HepG2 (cell line): Measurements from ENCODE around the gene PLPP3. TPM values are rescaled to one million over a fixed set of nuclear protein-coding genes. Genes with fewer than 3 reads are reported as not detected.

Experiments
- CBX1 ChIP-seq: IDR thresholded peaks from one replicate; pipeline ENCODE4 v1.6.1; 2016; ENCODE audit warnings: antibody characterized with exemption, low read depth
- CEBPZ ChIP-seq: IDR thresholded peaks from 2 replicates; pipeline ENCODE4 v1.6.1; 2012; ENCODE audit warnings: low read length, improper control_type of control experiment
- GLMP ChIP-seq: sonication (generic); formaldehyde crosslinking; IDR thresholded peaks from 2 replicates; pipeline ENCODE4 v1.9.0; 2021; ENCODE audit warnings: missing genetic modification reagents, mild to moderate bottlenecking, borderline replicate concordance
- GTF2F1 ChIP-seq: fragments of 150-350 bp; IDR thresholded peaks from 2 replicates; pipeline ENCODE4 v1.6.1; 2014; ENCODE audit warnings: low read length
- GTF3A ChIP-seq: sonication (generic); formaldehyde crosslinking; conservative IDR thresholded peaks from 2 replicates; pipeline ENCODE4 v1.4.0; 2020; ENCODE audit warnings: mild to moderate bottlenecking, missing genetic modification reagents
- MLLT10 ChIP-seq: sonication (generic); formaldehyde crosslinking; IDR thresholded peaks from 2 replicates; pipeline ENCODE4 v1.4.0; 2020; ENCODE audit warnings: missing genetic modification reagents
- NCOR1 ChIP-seq: fragments of 200-600 bp; sonication (generic); IDR thresholded peaks from 2 replicates; pipeline ENCODE4 v1.7.0; 2017; ENCODE audit warnings: antibody characterized with exemption, low read length, borderline replicate concordance
- NR3C1 ChIP-seq: sonication (generic); formaldehyde crosslinking; IDR thresholded peaks from 2 replicates; pipeline ENCODE4 v1.4.0; 2020; ENCODE audit warnings: missing genetic modification reagents
- PHF20 ChIP-seq: sonication (generic); formaldehyde crosslinking; IDR thresholded peaks from 2 replicates; pipeline ENCODE4 v1.5.0; 2020; ENCODE audit warnings: mild to moderate bottlenecking, missing genetic modification reagents
- SMAD9 ChIP-seq: sonication (generic); formaldehyde crosslinking; IDR thresholded peaks from 2 replicates; pipeline ENCODE4 v1.5.1; 2020; ENCODE audit warnings: mild to moderate bottlenecking, missing genetic modification reagents
- STAT5B ChIP-seq: sonication (generic); formaldehyde crosslinking; IDR thresholded peaks from 2 replicates; pipeline ENCODE4 v1.4.0; 2020; ENCODE audit warnings: missing genetic modification reagents
- ZFP36L1 ChIP-seq: sonication (generic); formaldehyde crosslinking; IDR thresholded peaks from 2 replicates; pipeline ENCODE4 v1.8.0; 2022; ENCODE audit warnings: mild to moderate bottlenecking, missing genetic modification reagents, moderate library complexity
- ZNF430 ChIP-seq: sonication (generic); formaldehyde crosslinking; IDR thresholded peaks from 2 replicates; pipeline ENCODE4 v1.9.0; 2021; ENCODE audit warnings: mild to moderate bottlenecking, missing genetic modification reagents
- ZNF496 ChIP-seq: sonication (generic); formaldehyde crosslinking; IDR thresholded peaks from 2 replicates; pipeline ENCODE4 v1.8.1; 2023; ENCODE audit warnings: mild to moderate bottlenecking, moderate library complexity, missing genetic modification reagents; ENCODE audit not compliant: insufficient replicate concordance
- ZNF549 ChIP-seq: sonication (generic); formaldehyde crosslinking; IDR thresholded peaks from 2 replicates; pipeline ENCODE4 v1.5.0; 2020; ENCODE audit warnings: missing genetic modification reagents
- ZNF670 ChIP-seq: sonication (generic); formaldehyde crosslinking; IDR thresholded peaks from 2 replicates; pipeline ENCODE4 v1.8.0; 2022; ENCODE audit warnings: mild to moderate bottlenecking, missing genetic modification reagents, borderline replicate concordance
- ZNF746 ChIP-seq: sonication (generic); formaldehyde crosslinking; IDR thresholded peaks from 2 replicates; pipeline ENCODE4 v1.8.0; 2022; ENCODE audit warnings: mild to moderate bottlenecking, missing genetic modification reagents
- ZNF879 ChIP-seq: sonication (generic); formaldehyde crosslinking; IDR thresholded peaks from 2 replicates; pipeline ENCODE4 v1.8.1; 2023; ENCODE audit warnings: missing genetic modification reagents
- ZSCAN25 ChIP-seq: sonication (generic); formaldehyde crosslinking; IDR thresholded peaks from 2 replicates; pipeline ENCODE4 v1.8.0; 2022; ENCODE audit warnings: mild to moderate bottlenecking, missing genetic modification reagents
- polyA plus RNA-seq, 8 experiments: library from polyadenylated mRNA; depleted of rRNA in 3 of 8; stranded (reverse) in 7 of 8; unstranded in 1 of 8; fragments of >200 nt; fragmentation: Illumina TruSeq in 4 of 8; extraction: Trizol in 4 of 8; gene quantifications; 2 replicates each; pipeline versions ENCODE4 v1.2.1 to v1.2.3, GENCODE V29; 2011 to 2016; ENCODE audit warnings: low read depth in 4 of 8, missing spikeins in 1 of 8, mixed read lengths in 1 of 8; ENCODE audit not compliant: insufficient read depth in 1 of 8
- total RNA-seq, 5 experiments: library from RNA; depleted of rRNA; stranded (reverse); fragments of >200 nt; fragmentation: Illumina TruSeq; extraction: Trizol; gene quantifications; 2 replicates each; pipeline ENCODE4 v1.2.3, GENCODE V29; 2016; ENCODE audit warnings: low read depth in 1 of 5
- TF ChIP-seq, protein P1 (sequence below): sonication (generic); formaldehyde crosslinking; IDR thresholded peaks from 2 replicates; pipeline ENCODE4 v1.5.1; 2020; ENCODE audit warnings: mild to moderate bottlenecking, missing genetic modification reagents, borderline replicate concordance
- TF ChIP-seq, protein P2 (sequence below): IDR thresholded peaks from 2 replicates; pipeline ENCODE4 v1.6.1; 2016; ENCODE audit warnings: mild to moderate bottlenecking, missing biosample characterization, missing genetic modification reagents

The PLPP3 gene
- total and polyA plus RNA-seq, 2 of the 13 experiments (the other 11 are each of a cell fraction or from before 2014, with no cell fraction given), result 49.7 to 65.8 TPM

DNA sequence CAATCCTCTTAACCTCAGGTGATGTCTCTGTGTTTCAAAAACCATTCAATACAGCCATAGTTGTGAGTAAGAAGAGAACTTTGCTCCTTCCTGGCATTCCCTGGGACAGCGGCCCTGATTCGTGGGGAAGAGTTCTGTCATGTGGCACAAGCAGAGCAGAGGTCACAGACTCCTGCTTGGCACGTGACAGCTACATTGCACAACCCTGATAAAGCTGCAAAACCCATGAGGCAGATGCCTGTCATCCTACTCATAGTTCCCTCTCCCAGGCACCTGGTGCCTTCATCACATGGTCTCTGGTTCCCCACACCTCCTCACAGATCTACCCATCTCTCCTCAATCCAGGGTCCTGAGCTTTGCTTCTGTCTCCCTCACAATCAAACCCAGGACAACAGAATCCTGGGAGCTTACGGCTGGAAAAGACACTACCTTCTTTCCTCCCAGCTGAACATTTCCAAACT, 70.8 kb downstream of the PLPP3 start (continued):
- TF ChIP-seq CEBPZ (no peak), ZNF879 (CRISPR knock-in tag) (peak; percentile 62; the same call in 1 of the 2 replicates), SMAD9 (CRISPR knock-in tag) (peak; percentile 91; the same call in 1 of the 2 replicates), NR3C1 (CRISPR knock-in tag) (no peak), ZFP36L1 (peak; percentile 98; the same call in 1 of the 2 replicates), ZNF746 (CRISPR knock-in tag) (peak; percentile 94), GTF2F1 (no peak), GLMP (CRISPR knock-in tag) (no peak), ZNF549 (CRISPR knock-in tag) (no peak), CBX1 (peak; percentile 66), ZNF670 (CRISPR knock-in tag) (no peak; the same call in 1 of the 2 replicates), PHF20 (CRISPR knock-in tag) (no peak; the same call in 1 of the 2 replicates), NCOR1 (peak; percentile 93; the same call in 1 of the 2 replicates), MLLT10 (CRISPR knock-in tag) (no peak), ZNF496 (no peak), STAT5B (0 out of 2 replicates have a peak, but pooled peaks have one; percentile 57), GTF3A (CRISPR knock-in tag) (no peak), ZSCAN25 (CRISPR knock-in tag) (peak; percentile 57; the same call in 1 of the 2 replicates), ZNF430 (CRISPR knock-in tag) (peak; percentile 99)
- TF ChIP-seq, protein P1, sequence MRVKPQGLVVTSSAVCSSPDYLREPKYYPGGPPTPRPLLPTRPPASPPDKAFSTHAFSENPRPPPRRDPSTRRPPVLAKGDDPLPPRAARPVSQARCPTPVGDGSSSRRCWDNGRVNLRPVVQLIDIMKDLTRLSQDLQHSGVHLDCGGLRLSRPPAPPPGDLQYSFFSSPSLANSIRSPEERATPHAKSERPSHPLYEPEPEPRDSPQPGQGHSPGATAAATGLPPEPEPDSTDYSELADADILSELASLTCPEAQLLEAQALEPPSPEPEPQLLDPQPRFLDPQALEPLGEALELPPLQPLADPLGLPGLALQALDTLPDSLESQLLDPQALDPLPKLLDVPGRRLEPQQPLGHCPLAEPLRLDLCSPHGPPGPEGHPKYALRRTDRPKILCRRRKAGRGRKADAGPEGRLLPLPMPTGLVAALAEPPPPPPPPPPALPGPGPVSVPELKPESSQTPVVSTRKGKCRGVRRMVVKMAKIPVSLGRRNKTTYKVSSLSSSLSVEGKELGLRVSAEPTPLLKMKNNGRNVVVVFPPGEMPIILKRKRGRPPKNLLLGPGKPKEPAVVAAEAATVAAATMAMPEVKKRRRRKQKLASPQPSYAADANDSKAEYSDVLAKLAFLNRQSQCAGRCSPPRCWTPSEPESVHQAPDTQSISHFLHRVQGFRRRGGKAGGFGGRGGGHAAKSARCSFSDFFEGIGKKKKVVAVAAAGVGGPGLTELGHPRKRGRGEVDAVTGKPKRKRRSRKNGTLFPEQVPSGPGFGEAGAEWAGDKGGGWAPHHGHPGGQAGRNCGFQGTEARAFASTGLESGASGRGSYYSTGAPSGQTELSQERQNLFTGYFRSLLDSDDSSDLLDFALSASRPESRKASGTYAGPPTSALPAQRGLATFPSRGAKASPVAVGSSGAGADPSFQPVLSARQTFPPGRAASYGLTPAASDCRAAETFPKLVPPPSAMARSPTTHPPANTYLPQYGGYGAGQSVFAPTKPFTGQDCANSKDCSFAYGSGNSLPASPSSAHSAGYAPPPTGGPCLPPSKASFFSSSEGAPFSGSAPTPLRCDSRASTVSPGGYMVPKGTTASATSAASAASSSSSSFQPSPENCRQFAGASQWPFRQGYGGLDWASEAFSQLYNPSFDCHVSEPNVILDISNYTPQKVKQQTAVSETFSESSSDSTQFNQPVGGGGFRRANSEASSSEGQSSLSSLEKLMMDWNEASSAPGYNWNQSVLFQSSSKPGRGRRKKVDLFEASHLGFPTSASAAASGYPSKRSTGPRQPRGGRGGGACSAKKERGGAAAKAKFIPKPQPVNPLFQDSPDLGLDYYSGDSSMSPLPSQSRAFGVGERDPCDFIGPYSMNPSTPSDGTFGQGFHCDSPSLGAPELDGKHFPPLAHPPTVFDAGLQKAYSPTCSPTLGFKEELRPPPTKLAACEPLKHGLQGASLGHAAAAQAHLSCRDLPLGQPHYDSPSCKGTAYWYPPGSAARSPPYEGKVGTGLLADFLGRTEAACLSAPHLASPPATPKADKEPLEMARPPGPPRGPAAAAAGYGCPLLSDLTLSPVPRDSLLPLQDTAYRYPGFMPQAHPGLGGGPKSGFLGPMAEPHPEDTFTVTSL (CRISPR knock-in tag), result peak; percentile 84
- TF ChIP-seq, protein P2, sequence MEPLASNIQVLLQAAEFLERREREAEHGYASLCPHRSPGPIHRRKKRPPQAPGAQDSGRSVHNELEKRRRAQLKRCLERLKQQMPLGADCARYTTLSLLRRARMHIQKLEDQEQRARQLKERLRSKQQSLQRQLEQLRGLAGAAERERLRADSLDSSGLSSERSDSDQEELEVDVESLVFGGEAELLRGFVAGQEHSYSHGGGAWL (CRISPR knock-in tag), result peak; percentile 93
